ENCODE data around the gene DEFB123. TPM values are rescaled to one million over a fixed set of nuclear protein-coding genes. Genes with fewer than 3 reads are reported as not detected.

DEFB123 gene
- total RNA-seq, 1 experiment from 2014 or later = not detected

DNA sequence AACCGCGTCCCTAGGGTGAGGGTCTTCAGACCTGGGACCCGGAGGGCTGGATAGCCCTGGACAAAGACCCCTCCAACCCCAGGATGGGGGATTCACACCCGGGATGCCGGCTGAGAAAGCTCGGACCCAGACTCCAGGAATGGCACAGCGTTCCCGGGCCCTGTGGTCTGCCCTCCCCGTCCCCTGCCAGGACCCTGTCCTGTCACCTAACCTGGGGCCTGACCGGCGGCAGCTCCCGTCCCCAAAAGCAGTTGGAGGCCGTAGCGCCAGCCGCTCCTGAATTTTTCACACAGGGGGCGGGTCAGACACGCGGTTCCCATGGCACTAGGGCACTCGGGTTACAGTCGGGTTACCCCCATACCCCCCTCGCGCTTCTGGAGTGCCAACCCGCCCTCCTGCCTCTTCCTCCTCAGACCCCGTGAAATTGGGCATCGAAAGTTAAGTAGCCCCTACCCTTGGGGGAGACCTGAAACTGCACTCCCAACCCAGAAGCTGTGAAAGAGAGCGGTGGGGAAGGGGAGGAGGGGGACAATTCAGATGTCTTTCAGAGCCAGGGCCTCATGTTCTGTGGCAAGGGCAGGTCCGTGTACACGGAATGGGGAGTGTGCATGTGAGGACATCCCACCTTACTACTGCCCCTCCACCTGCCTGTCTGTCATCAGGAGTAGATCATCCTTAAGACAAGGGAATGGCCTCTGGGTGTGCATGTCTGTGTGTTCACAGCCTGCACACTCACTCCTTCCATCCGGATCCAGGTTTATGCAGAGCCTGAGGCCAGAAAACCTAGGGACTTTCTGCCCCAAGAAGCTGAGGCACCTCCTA, 35.3 kb downstream of the DEFB123 start:
- intact Hi-C loops (cut with micrococcal nuclease; ENCODE audit: unreplicated experiment) = no loop called here
- H3F3A ChIP-seq (ENCODE audit: insufficient read depth, low read depth) = peaks cover 5% of the 10 kb centered on the region; the same call in 1 of the 2 replicates
- H3K27ac ChIP-seq = no peak overlapping the region
- H3K9me3 ChIP-seq (ENCODE audit: insufficient read depth, low read depth) = no peaks in the 10 kb centered on the region
- DNase-seq = no peak
- ChIA-PET POLR2A (ENCODE audit: unreplicated experiment) (no interaction called here), CTCF (no interaction called here)
- no TSS peak for BruUV-seq (replicated peaks)
- no peaks in the 10 kb centered on the region for H4K20me1 ChIP-seq (ENCODE audit: insufficient read depth)
- H3K9me2 ChIP-seq (ENCODE audit: insufficient read depth) = no peaks in the 10 kb centered on the region
- H3K79me2 ChIP-seq (ENCODE audit: low read depth) = no peaks in the 10 kb centered on the region
- TF ChIP-seq, protein P1, sequence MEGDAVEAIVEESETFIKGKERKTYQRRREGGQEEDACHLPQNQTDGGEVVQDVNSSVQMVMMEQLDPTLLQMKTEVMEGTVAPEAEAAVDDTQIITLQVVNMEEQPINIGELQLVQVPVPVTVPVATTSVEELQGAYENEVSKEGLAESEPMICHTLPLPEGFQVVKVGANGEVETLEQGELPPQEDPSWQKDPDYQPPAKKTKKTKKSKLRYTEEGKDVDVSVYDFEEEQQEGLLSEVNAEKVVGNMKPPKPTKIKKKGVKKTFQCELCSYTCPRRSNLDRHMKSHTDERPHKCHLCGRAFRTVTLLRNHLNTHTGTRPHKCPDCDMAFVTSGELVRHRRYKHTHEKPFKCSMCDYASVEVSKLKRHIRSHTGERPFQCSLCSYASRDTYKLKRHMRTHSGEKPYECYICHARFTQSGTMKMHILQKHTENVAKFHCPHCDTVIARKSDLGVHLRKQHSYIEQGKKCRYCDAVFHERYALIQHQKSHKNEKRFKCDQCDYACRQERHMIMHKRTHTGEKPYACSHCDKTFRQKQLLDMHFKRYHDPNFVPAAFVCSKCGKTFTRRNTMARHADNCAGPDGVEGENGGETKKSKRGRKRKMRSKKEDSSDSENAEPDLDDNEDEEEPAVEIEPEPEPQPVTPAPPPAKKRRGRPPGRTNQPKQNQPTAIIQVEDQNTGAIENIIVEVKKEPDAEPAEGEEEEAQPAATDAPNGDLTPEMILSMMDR (conservative IDR thresholded peaks at IDR 0.05) = no peak
- TF ChIP-seq EZH2 (IDR thresholded peaks at IDR 0.05; ENCODE audit: low read depth) = no peak
- no peak overlapping the region for H3K4me3 ChIP-seq
- H3K36me3 ChIP-seq (ENCODE audit: low read depth) = no peaks in the 10 kb centered on the region
- no peak overlapping the region for H2AFZ ChIP-seq
- peaks cover 8% of the 10 kb centered on the region; the same call in 1 of the 2 replicates for H3K4me1 ChIP-seq (replicated peaks; ENCODE audit: insufficient read depth)
- peaks cover 23% of the 10 kb centered on the region for H3K27me3 ChIP-seq (ENCODE audit: insufficient read depth, low read depth)
- H3K4me2 ChIP-seq = no peak overlapping the region

GRCh38 chr20:31476294-31476585, 35.8 kb downstream of the DEFB123 start:
- CTCF ChIA-PET = no interaction called here
- peaks cover 8% of the 10 kb centered on the region; the same call in 1 of the 2 replicates for H3K4me1 ChIP-seq (replicated peaks; ENCODE audit: insufficient read depth)
- no peak overlapping the region for H2AFZ ChIP-seq
- H3K27ac ChIP-seq = no peak overlapping the region
- peaks cover 23% of the 10 kb centered on the region for H3K27me3 ChIP-seq (ENCODE audit: insufficient read depth, low read depth)
- no peak overlapping the region for H3K4me3 ChIP-seq
- DNase-seq = no peak
- POLR2A ChIA-PET (ENCODE audit: unreplicated experiment) = no interaction called here
- intact Hi-C loops (cut with micrococcal nuclease; ENCODE audit: unreplicated experiment) = no loop called here
- H4K20me1 ChIP-seq (ENCODE audit: insufficient read depth) = no peaks in the 10 kb centered on the region
- no peaks in the 10 kb centered on the region for H3K36me3 ChIP-seq (ENCODE audit: low read depth)
- BruUV-seq (replicated peaks) = no TSS peak
- no peaks in the 10 kb centered on the region for H3K9me2 ChIP-seq (ENCODE audit: insufficient read depth)
- H3K9me3 ChIP-seq (ENCODE audit: insufficient read depth, low read depth) = no peaks in the 10 kb centered on the region
- no peak overlapping the region for H3K4me2 ChIP-seq
- no peaks in the 10 kb centered on the region for H3K79me2 ChIP-seq (ENCODE audit: low read depth)
- no peak for TF ChIP-seq EZH2 (IDR thresholded peaks at IDR 0.05; ENCODE audit: low read depth)
- TF ChIP-seq, protein P1 (conservative IDR thresholded peaks at IDR 0.05) = no peak
- peaks cover 5% of the 10 kb centered on the region; the same call in 1 of the 2 replicates for H3F3A ChIP-seq (ENCODE audit: insufficient read depth, low read depth)

- DNase-seq = no peak
- no TSS peak for BruUV-seq (replicated peaks)
- CTCF ChIA-PET = no interaction called here
- Histone ChIP-seq H3K27me3 (ENCODE audit: insufficient read depth, low read depth) (peaks cover 23% of the 10 kb centered on the region), H3K27ac (no peak overlapping the region), H3K4me2 (no peak overlapping the region), H3K36me3 (ENCODE audit: low read depth) (no peaks in the 10 kb centered on the region), H3K79me2 (ENCODE audit: low read depth) (no peaks in the 10 kb centered on the region), H3K4me3 (no peak overlapping the region), H3K9me2 (ENCODE audit: insufficient read depth) (no peaks in the 10 kb centered on the region), H2AFZ (no peak overlapping the region), H3F3A (ENCODE audit: insufficient read depth, low read depth) (peaks cover 5% of the 10 kb centered on the region; the same call in 1 of the 2 replicates), H4K20me1 (ENCODE audit: insufficient read depth) (no peaks in the 10 kb centered on the region), H3K9me3 (ENCODE audit: insufficient read depth, low read depth) (no peaks in the 10 kb centered on the region), H3K4me1 (replicated peaks; ENCODE audit: insufficient read depth) (peaks cover 8% of the 10 kb centered on the region; the same call in 1 of the 2 replicates)
- POLR2A ChIA-PET (ENCODE audit: unreplicated experiment) = no interaction called here
- intact Hi-C loops (cut with micrococcal nuclease; ENCODE audit: unreplicated experiment) = no loop called here
- TF ChIP-seq EZH2 (IDR thresholded peaks at IDR 0.05; ENCODE audit: low read depth) = no peak
- TF ChIP-seq, protein P1 (conservative IDR thresholded peaks at IDR 0.05) = no peak
These were observed 36.3 kb downstream of the DEFB123 start for GRCh38 chr20:31476643-31477215.
